HG03045 (cell line): ENCODE data around the gene CDHR3.
"Not testable (repeated sequence)": the region's sequence is repeated elsewhere in the genome, so short reads cannot be mapped to it uniquely, and the experiment has no call there.

Experiments used
- ATAC-seq: cut with Tn5 transposase; IDR thresholded peaks from one replicate; pipeline ENCODE4 v1.9.1; 2021; ENCODE audit warnings: mild to moderate bottlenecking, moderate library complexity; ENCODE audit not compliant: unreplicated experiment

CDHR3 gene

GRCh38 chr7:105996860-105997737, 34.0 kb downstream of the CDHR3 start:
- ATAC-seq = no peak

- no peak for ATAC-seq
Observed at GRCh38 chr7:105999256-105999655, 36.2 kb downstream of the CDHR3 start.

- no peak for ATAC-seq
Observed at GRCh38 chr7:106001196-106001595, 38.1 kb downstream of the CDHR3 start.

- no peak for ATAC-seq
Observed at GRCh38 chr7:106001886-106002285, 38.8 kb downstream of the CDHR3 start.

GRCh38 chr7:106003525-106004064, 40.5 kb downstream of the CDHR3 start:
- no peak for ATAC-seq

- no peak for ATAC-seq
Observed at GRCh38 chr7:106006906-106007305, 43.8 kb downstream of the CDHR3 start.

- ATAC-seq = not testable (repeated sequence)
Observed at GRCh38 chr7:106007796-106008195, 44.7 kb downstream of the CDHR3 start.

- ATAC-seq = peak; percentile 80
Observed at GRCh38 chr7:106009503-106010226, 46.6 kb downstream of the CDHR3 start.

- no peak for ATAC-seq
Observed at GRCh38 chr7:106010331-106010730, 47.3 kb downstream of the CDHR3 start.

GRCh38 chr7:106010866-106011265, 47.8 kb downstream of the CDHR3 start:
- ATAC-seq = no peak

GRCh38 chr7:106012184-106012583, 49.1 kb downstream of the CDHR3 start:
- ATAC-seq = no peak

GRCh38 chr7:106012935-106013439, 49.9 kb downstream of the CDHR3 start:
- ATAC-seq = no peak

- no peak for ATAC-seq
Observed at GRCh38 chr7:106015381-106016218, 52.5 kb downstream of the CDHR3 start.

- ATAC-seq = no peak
Observed at GRCh38 chr7:106016331-106016730, 53.3 kb downstream of the CDHR3 start.

GRCh38 chr7:106017657-106018056, 54.6 kb downstream of the CDHR3 start:
- ATAC-seq = no peak

- no peak for ATAC-seq
Observed at GRCh38 chr7:106018566-106019469, 55.8 kb downstream of the CDHR3 start.

- no peak for ATAC-seq
Observed at GRCh38 chr7:106019470-106019820, 56.4 kb downstream of the CDHR3 start.

GRCh38 chr7:106021151-106022067, 58.3 kb downstream of the CDHR3 start:
- no peak for ATAC-seq
